Endothelial cell of umbilical vein (primary cell): ENCODE measurements around the gene CBX3.

Experiments used
- JUN ChIP-seq: IDR thresholded peaks from 2 replicates; pipeline ENCODE4 v1.6.1; 2011; ENCODE audit warnings: borderline replicate concordance, low read depth; ENCODE audit not compliant: insufficient read length, insufficient read depth
- MYC ChIP-seq: IDR thresholded peaks from one replicate; pipeline ENCODE4 v1.6.1; 2011; ENCODE audit warnings: mild to moderate bottlenecking, low read depth, low read length
- POLR2A ChIP-seq: IDR thresholded peaks from 2 replicates; pipeline ENCODE4 v1.6.1; 2012; ENCODE audit warnings: low read depth, mild to moderate bottlenecking, control low read depth, low read length
- TF ChIP-seq, protein P1 (sequence below), 2 donors: IDR thresholded peaks; 1 replicate in 1 of 2; 2 replicates in 1 of 2; pipeline ENCODE4 v1.5.1; 2011; ENCODE audit warnings: low read length in 2 of 2, mild to moderate bottlenecking in 2 of 2, moderate library complexity in 2 of 2, control low read depth in 1 of 2, inconsistent platforms in 1 of 2, low read depth in 1 of 2; ENCODE audit not compliant: insufficient read depth in 1 of 2; ENCODE audit errors: extremely low read depth in 1 of 2
- TF ChIP-seq, protein P2 (sequence below): IDR thresholded peaks from 2 replicates; pipeline ENCODE4 v1.6.1; 2011; ENCODE audit not compliant: insufficient read depth, insufficient read length

GRCh38 chr7:26245150-26245549 is 43.6 kb downstream of the CBX3 start:
- no peak for TF ChIP-seq JUN
- no peak for TF ChIP-seq POLR2A
- TF ChIP-seq, protein P1, sequence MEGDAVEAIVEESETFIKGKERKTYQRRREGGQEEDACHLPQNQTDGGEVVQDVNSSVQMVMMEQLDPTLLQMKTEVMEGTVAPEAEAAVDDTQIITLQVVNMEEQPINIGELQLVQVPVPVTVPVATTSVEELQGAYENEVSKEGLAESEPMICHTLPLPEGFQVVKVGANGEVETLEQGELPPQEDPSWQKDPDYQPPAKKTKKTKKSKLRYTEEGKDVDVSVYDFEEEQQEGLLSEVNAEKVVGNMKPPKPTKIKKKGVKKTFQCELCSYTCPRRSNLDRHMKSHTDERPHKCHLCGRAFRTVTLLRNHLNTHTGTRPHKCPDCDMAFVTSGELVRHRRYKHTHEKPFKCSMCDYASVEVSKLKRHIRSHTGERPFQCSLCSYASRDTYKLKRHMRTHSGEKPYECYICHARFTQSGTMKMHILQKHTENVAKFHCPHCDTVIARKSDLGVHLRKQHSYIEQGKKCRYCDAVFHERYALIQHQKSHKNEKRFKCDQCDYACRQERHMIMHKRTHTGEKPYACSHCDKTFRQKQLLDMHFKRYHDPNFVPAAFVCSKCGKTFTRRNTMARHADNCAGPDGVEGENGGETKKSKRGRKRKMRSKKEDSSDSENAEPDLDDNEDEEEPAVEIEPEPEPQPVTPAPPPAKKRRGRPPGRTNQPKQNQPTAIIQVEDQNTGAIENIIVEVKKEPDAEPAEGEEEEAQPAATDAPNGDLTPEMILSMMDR (IDR thresholded peaks at IDR 0.05; ENCODE audit: extremely low read depth in 1 of 2, insufficient read depth in 1 of 2, low read depth in 1 of 2, low read length in 2 of 2), result no peak
- TF ChIP-seq MYC, result no peak
- TF ChIP-seq, protein P2, sequence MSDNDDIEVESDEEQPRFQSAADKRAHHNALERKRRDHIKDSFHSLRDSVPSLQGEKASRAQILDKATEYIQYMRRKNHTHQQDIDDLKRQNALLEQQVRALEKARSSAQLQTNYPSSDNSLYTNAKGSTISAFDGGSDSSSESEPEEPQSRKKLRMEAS, result no peak
